GM19240 (cell line): ENCODE measurements around the gene OSBP2.
"Not testable (repeated sequence)": the region's sequence is repeated elsewhere in the genome, so short reads cannot be mapped to it uniquely, and the experiment has no call there.

Experiments used
- DNase-seq: peaks from one replicate; pipeline ENCODE4 v3.0.0; 2011; ENCODE audit warnings: low spot score; ENCODE audit not compliant: insufficient read length

OSBP2 gene

DNA sequence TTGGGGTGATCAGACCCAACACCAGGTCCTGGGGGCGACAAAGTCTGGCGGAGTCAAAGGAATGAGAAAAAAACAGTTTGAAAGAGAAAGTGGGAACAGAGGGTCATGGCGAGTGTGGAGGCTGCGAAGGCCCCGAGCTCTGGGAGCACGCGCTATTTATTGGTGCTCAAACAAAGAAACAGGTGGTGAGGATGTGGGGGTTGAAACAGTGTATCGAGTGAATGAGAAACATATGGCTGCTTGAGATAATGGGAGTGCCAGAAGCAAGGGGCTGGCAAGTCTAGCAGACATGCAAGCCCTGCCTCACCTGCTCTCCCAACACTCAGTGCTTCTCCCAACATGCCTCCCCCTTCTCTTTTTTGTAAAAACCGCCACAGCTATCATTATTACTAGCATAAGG lies 19.2 kb upstream of the OSBP2 start:
- no peak for DNase-seq

GRCh38 chr22:30676565-30676964 lies 18.1 kb upstream of the OSBP2 start:
- not testable (repeated sequence) for DNase-seq

- DNase-seq = not testable (repeated sequence)
These were observed 14.6 kb upstream of the OSBP2 start for GRCh38 chr22:30679895-30680690.

- DNase-seq = no peak
These were observed 13.5 kb upstream of the OSBP2 start for GRCh38 chr22:30680991-30681770.

DNA sequence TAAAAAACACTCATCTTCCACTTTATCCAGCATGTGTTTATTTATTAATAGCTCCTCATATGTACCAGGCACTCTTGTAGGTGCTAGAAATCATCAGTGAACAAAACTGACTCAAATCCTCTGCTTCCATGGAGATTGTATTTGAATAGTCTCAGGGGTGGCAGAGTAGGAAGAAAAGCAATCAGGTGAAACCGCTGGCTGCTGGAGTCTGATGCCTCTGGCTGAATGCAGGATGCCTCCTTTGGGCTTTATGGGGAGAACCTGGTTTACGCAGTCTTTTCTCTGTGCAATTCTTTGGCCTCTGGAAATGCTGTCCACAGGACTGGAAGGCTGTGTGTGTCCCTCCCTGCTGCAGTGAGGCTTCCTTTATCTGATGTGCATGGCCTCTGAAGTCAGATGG lies 12.8 kb upstream of the OSBP2 start:
- DNase-seq = no peak

GRCh38 chr22:30685178-30685577 lies 9.5 kb upstream of the OSBP2 start:
- no peak for DNase-seq

DNA sequence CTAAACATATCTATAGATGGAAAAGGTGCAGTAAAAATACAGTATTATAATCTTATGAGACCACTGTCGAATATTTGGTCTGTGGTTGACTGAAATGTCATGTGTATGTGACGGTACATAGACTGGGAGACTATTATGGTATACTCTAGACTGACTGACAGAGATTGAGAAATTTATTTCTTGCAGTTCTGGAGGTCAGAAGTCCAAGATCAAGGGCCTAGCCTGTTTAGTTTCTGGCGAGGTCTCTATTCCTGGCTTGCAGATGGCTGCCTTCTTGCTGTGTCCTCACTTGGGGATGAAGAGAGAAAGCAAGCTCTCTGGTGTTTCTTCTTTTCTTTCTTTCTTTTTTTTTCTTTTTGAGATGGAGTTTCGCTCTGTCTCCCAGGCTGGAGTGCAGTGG lies 7.3 kb upstream of the OSBP2 start:
- DNase-seq = no peak

DNA sequence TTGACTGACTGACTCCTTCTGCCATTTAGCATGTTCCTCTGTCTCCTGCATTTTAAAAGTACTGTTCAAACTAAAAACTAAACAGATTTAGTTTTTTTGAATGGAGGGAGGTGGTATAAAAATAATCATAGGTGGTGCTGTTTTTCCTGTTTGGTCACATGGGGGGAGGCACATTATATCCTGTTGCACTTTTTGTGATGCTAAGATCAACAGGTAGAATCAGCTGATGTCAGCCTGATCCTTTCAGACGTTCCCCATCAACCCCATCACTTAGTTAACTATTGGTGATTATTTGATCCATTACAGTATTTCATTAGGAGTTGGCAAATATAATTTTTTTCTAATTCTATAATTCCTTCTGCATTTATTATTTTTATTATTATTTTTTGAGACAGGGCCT lies 5.1 kb upstream of the OSBP2 start:
- no peak for DNase-seq

GRCh38 chr22:30691204-30691603 lies 3.5 kb upstream of the OSBP2 start:
- no peak for DNase-seq

- DNase-seq = no peak
These were observed 469 bp upstream of the OSBP2 start for GRCh38 chr22:30694171-30694639.

- no peak for DNase-seq
These were observed 727 bp downstream of the OSBP2 start for GRCh38 chr22:30695351-30695851.

- no peak for DNase-seq
These were observed 1.4 kb downstream of the OSBP2 start for GRCh38 chr22:30695871-30696655.

- no peak for DNase-seq
These were observed 3.3 kb downstream of the OSBP2 start for GRCh38 chr22:30697975-30698374.

- DNase-seq = no peak
These were observed 7.2 kb downstream of the OSBP2 start for GRCh38 chr22:30701872-30702271.

DNA sequence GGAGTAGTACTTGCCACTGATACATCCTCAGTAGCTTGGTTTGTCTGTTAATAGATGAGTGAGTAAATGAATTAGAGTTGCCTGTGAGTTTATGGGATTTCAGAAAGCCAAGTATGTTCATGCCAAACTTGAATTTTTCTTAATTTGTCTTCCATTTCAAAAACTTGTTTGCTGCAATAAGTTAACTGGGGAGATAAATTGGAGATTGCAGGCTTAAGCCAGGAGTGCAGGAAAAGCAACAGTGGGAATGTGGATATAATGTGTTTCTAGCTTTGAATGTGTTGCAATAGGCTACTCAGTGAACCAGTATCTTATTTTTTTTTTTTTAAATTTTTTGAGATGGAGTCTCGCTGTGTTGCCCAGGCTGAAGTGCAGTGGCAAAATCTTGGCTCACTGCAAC lies 8.2 kb downstream of the OSBP2 start:
- no peak for DNase-seq

DNA sequence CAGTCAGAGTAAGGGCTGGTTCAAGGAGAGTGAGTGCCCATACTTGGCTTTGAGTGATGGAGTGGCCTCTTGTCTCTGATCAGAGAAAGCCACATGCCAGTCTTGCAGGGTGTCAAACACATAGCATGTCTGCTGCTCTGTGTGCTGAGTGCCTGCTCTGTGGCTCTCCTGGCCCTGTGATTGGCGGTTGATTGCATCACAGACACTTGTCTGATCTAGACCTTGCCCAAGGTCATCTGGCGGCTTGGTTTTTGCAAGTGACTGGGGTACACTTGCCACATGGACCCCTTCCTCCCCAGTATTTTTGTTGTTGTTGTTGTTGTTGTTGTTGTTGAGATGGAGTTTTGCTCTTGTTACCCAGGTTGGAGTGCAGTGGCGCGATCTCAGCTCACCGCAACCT lies 10.3 kb downstream of the OSBP2 start:
- DNase-seq = no peak

DNA sequence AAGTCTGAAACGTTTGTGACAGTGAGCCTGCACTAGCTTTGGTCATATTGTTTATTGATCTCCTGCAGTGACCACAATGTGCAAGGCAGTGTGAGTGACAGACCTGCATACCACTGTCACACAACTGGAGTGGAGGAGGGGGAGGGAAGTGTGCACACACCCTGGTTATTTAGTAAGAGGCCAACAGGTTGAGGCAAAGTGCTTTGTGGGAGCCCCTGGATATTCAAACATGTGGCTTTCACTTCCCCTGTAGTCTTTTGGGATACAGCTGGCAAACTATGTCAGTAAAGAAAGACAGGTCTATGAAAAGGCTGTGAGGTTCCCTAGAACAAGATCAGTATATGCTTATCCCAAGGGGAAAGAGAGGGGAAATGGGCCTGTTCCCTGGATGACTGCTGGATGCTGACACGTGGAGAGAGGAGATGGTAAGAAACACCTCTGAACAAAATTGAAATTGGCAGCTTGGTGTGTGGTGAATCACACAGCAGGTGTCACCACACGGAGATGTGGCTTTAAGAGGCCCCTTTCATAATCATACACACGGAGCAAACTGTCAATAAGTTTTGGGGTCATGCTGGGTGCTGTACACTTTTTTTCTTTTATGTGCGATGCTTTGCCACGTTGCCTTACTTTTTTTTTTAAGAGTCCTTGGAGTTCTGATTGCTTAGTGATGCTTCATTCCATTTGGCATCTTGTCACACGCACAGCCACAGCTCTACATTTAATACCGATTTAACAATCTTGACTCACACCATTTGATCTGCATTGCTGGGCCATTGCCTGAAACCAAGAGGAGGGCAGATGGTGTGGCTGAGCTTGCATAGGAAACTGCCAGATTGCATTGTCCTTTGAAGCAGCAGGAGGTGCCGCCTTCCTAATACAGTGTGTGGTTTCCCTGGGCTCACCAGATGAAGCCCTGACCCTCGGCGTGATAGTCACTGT lies 11.3 kb downstream of the OSBP2 start:
- DNase-seq = no peak

GRCh38 chr22:30709980-30710379 lies 15.3 kb downstream of the OSBP2 start:
- DNase-seq = not testable (repeated sequence)

DNA sequence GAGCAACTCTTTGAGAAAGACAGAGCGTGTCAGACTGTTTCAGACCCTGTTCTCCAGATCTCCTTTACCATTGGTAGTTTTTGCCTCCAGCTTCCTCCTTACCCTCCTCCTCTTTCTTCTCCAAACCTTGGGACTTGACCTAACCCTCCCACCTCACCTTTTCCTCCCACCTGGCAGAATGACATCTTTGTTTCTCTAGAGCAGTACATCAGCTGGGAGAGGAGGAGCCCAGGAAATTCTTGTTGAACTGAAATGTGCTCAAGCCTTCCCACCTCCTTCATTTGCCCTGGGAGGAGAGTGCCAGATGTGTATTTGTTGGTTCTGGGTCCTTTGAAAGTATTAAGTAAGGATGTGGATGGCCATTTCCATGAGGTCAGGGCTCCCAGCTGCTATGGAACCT lies 17.4 kb downstream of the OSBP2 start:
- DNase-seq = no peak

DNA sequence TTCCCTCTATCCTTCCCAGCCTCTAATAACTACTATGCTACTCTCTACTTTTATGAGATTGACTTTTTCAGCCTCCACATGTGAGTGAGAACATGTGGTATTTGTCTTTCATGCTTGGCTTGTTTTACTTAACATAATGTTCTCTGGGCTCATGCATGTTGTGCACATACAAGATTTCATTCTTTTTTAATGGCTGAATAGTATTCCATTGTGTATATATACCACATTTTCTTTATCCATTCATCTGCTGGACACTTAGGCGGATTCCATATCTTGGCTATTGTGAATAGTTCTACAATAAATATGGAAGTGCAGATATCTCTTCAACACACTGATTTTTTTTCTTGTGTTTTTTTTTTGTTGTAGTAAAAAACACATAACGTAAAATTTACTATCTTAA lies 19.4 kb downstream of the OSBP2 start:
- no peak for DNase-seq
